SJSA1 (cell line): ENCODE data around the gene PALLD. TPM values are rescaled to one million over a fixed set of nuclear protein-coding genes. Genes with fewer than 3 reads are reported as not detected.

Source experiments
- DNase-seq, 2 experiments: peaks; one replicate each; pipeline ENCODE4 v3.0.0-alpha.2; 2015 to 2020; ENCODE audit warnings: low spot score in 2 of 2, low read depth in 1 of 2
- H3K27ac ChIP-seq: fragments of 250-450 bp; sonication (Bioruptor Pico); 2 replicates; pipeline ENCODE4 v1.5.1; 2020; ENCODE audit warnings: mild to moderate bottlenecking, moderate library complexity
- H3K27me3 ChIP-seq: fragments of 250-450 bp; sonication (Bioruptor Pico); replicated peaks from 2 replicates; pipeline ENCODE4 v1.5.1; 2020; ENCODE audit warnings: mild to moderate bottlenecking, moderate library complexity
- H3K36me3 ChIP-seq: fragments of 250-450 bp; sonication (Bioruptor Pico); 2 replicates; pipeline ENCODE4 v1.5.1; 2020; ENCODE audit warnings: mild to moderate bottlenecking
- H3K4me1 ChIP-seq: fragments of 250-450 bp; sonication (Bioruptor Pico); replicated peaks from 2 replicates; pipeline ENCODE4 v1.6.1; 2021; ENCODE audit warnings: mild to moderate bottlenecking
- H3K4me3 ChIP-seq: fragments of 250-450 bp; sonication (Bioruptor Pico); 2 replicates; pipeline ENCODE4 v1.5.1; 2020; ENCODE audit warnings: mild to moderate bottlenecking
- H3K9me3 ChIP-seq: fragments of 250-450 bp; sonication (Bioruptor Pico); replicated peaks from 2 replicates; pipeline ENCODE4 v1.5.1; 2020; ENCODE audit warnings: mild to moderate bottlenecking
- total RNA-seq: library from RNA; depleted of rRNA; stranded (reverse); fragments of >200 nt; shearing (Covaris generic); gene quantifications from 2 replicates; pipeline ENCODE4 v1.2.3, GENCODE V29; 2014

The PALLD gene
- total RNA-seq, 1 experiment from 2014 or later = 118 TPM

GRCh38 chr4:168654848-168655174 lies 158.0 kb downstream of the PALLD start:
- no peaks in the 10 kb centered on the region for H3K36me3 ChIP-seq
- no peak overlapping the region for H3K4me3 ChIP-seq
- H3K27ac ChIP-seq = no peak overlapping the region
- peaks cover 22% of the 10 kb centered on the region for H3K4me1 ChIP-seq
- no peaks in the 10 kb centered on the region for H3K9me3 ChIP-seq
- no peak for DNase-seq
- H3K27me3 ChIP-seq = no peaks in the 10 kb centered on the region

- no peak for DNase-seq
- Histone ChIP-seq H3K4me3 (no peak overlapping the region), H3K36me3 (no peaks in the 10 kb centered on the region), H3K9me3 (no peaks in the 10 kb centered on the region), H3K27me3 (no peaks in the 10 kb centered on the region), H3K27ac (no peak overlapping the region), H3K4me1 (peaks cover 22% of the 10 kb centered on the region)
Measured at GRCh38 chr4:168655182-168655581, 158.3 kb downstream of the PALLD start.

- H3K36me3 ChIP-seq = no peaks in the 10 kb centered on the region
- H3K4me3 ChIP-seq = no peak overlapping the region
- H3K9me3 ChIP-seq = no peaks in the 10 kb centered on the region
- H3K4me1 ChIP-seq = peaks cover 19% of the 10 kb centered on the region
- H3K27ac ChIP-seq = no peak overlapping the region
- no peaks in the 10 kb centered on the region for H3K27me3 ChIP-seq
- DNase-seq = no peak
Measured at GRCh38 chr4:168656055-168656660, 159.3 kb downstream of the PALLD start.

GRCh38 chr4:168656946-168657473 lies 160.2 kb downstream of the PALLD start:
- H3K27ac ChIP-seq = no peak overlapping the region
- no peaks in the 10 kb centered on the region for H3K27me3 ChIP-seq
- no peaks in the 10 kb centered on the region for H3K36me3 ChIP-seq
- peaks cover 17% of the 10 kb centered on the region; the same call in 1 of the 2 replicates for H3K4me1 ChIP-seq
- H3K9me3 ChIP-seq = no peaks in the 10 kb centered on the region
- H3K4me3 ChIP-seq = no peak overlapping the region
- no peak for DNase-seq

GRCh38 chr4:168658751-168659150 lies 161.9 kb downstream of the PALLD start:
- Histone ChIP-seq H3K4me1 (peaks cover 25% of the 10 kb centered on the region), H3K27ac (no peak overlapping the region)

GRCh38 chr4:168659741-168660465 lies 163.1 kb downstream of the PALLD start:
- H3K4me3 ChIP-seq = no peak overlapping the region
- H3K9me3 ChIP-seq = no peaks in the 10 kb centered on the region
- DNase-seq = no peak
- no peaks in the 10 kb centered on the region for H3K27me3 ChIP-seq
- peaks cover 25% of the 10 kb centered on the region for H3K4me1 ChIP-seq
- no peak overlapping the region for H3K27ac ChIP-seq
- no peaks in the 10 kb centered on the region for H3K36me3 ChIP-seq

More at GRCh38 chr4:168658751-168659150, 161.9 kb downstream of the PALLD start:
- H3K36me3 ChIP-seq = no peaks in the 10 kb centered on the region
- H3K27me3 ChIP-seq = no peaks in the 10 kb centered on the region
- no peak overlapping the region for H3K4me3 ChIP-seq
- no peaks in the 10 kb centered on the region for H3K9me3 ChIP-seq
- DNase-seq = no peak

- Histone ChIP-seq H3K36me3 (no peaks in the 10 kb centered on the region), H3K27me3 (no peaks in the 10 kb centered on the region), H3K4me1 (peaks cover 21% of the 10 kb centered on the region), H3K27ac (no peak overlapping the region), H3K9me3 (no peaks in the 10 kb centered on the region), H3K4me3 (no peak overlapping the region)
- no peak for DNase-seq
Measured at GRCh38 chr4:168662297-168662984, 165.6 kb downstream of the PALLD start.

GRCh38 chr4:168664242-168664891 lies 167.5 kb downstream of the PALLD start:
- Histone ChIP-seq H3K36me3 (peaks cover 5% of the 10 kb centered on the region; the same call in 1 of the 2 replicates), H3K4me1 (peaks cover 21% of the 10 kb centered on the region), H3K27ac (no peak overlapping the region), H3K9me3 (no peaks in the 10 kb centered on the region), H3K4me3 (no peak overlapping the region), H3K27me3 (no peaks in the 10 kb centered on the region)
- DNase-seq = no peak

- H3K4me1 ChIP-seq = peaks cover 21% of the 10 kb centered on the region
- no peaks in the 10 kb centered on the region for H3K27me3 ChIP-seq
- H3K27ac ChIP-seq = no peak overlapping the region
- peak in 1 of 2 experiments; percentile 51 for DNase-seq
- no peaks in the 10 kb centered on the region for H3K9me3 ChIP-seq
- peaks cover 5% of the 10 kb centered on the region; the same call in 1 of the 2 replicates for H3K36me3 ChIP-seq
- H3K4me3 ChIP-seq = no peak overlapping the region
Measured at GRCh38 chr4:168666531-168666930, 169.7 kb downstream of the PALLD start.

- peaks cover 18% of the 10 kb centered on the region for H3K4me1 ChIP-seq
- H3K4me3 ChIP-seq = no peak overlapping the region
- H3K27ac ChIP-seq = no peak overlapping the region
- H3K27me3 ChIP-seq = no peaks in the 10 kb centered on the region
- no peaks in the 10 kb centered on the region for H3K9me3 ChIP-seq
- H3K36me3 ChIP-seq = peaks cover 8% of the 10 kb centered on the region; the same call in 1 of the 2 replicates
- DNase-seq = no peak
Measured at GRCh38 chr4:168667376-168667775, 170.5 kb downstream of the PALLD start.

GRCh38 chr4:168667921-168668320 lies 171.1 kb downstream of the PALLD start:
- DNase-seq = no peak
- Histone ChIP-seq H3K27me3 (no peaks in the 10 kb centered on the region), H3K9me3 (no peaks in the 10 kb centered on the region), H3K27ac (no peak overlapping the region), H3K36me3 (peaks cover 13% of the 10 kb centered on the region), H3K4me1 (peaks cover 13% of the 10 kb centered on the region), H3K4me3 (no peak overlapping the region)

- DNase-seq = no peak
- H3K36me3 ChIP-seq = peaks cover 29% of the 10 kb centered on the region
- peaks cover 21% of the 10 kb centered on the region for H3K4me1 ChIP-seq
Measured at GRCh38 chr4:168673476-168673875, 176.6 kb downstream of the PALLD start.

GRCh38 chr4:168674077-168674747 lies 177.4 kb downstream of the PALLD start:
- Histone ChIP-seq H3K27me3 (no peaks in the 10 kb centered on the region), H3K27ac (no peak overlapping the region), H3K4me1 (peaks cover 22% of the 10 kb centered on the region), H3K36me3 (peaks cover 32% of the 10 kb centered on the region), H3K4me3 (no peak overlapping the region), H3K9me3 (no peaks in the 10 kb centered on the region)
- peak in 1 of 2 experiments; percentile 34 for DNase-seq

More at GRCh38 chr4:168673476-168673875, 176.6 kb downstream of the PALLD start:
- Histone ChIP-seq H3K9me3 (no peaks in the 10 kb centered on the region), H3K27ac (no peak overlapping the region), H3K4me3 (no peak overlapping the region), H3K27me3 (no peaks in the 10 kb centered on the region)
